ENCODE data around the gene KLHL14.
A peak's percentile ranks its signal among the peaks of the same experiment; 100 is the strongest.

KLHL14 gene

GRCh38 chr18:32769071-32769585, 3.7 kb downstream of the KLHL14 start:
- Histone ChIP-seq H3K79me2 (no peaks in the 10 kb centered on the region), H3K27ac (no peak overlapping the region), H3K4me3 (ENCODE audit: low read depth, low read length) (peak overlapping the region; percentile 33), H3K4me1 (peaks cover 12% of the 10 kb centered on the region), H3K36me3 (ENCODE audit: control insufficient read depth, insufficient read depth, low read length) (no peaks in the 10 kb centered on the region), H3K27me3 (ENCODE audit: control insufficient read depth, insufficient read depth, low read length) (no peaks in the 10 kb centered on the region), H3K9me3 (ENCODE audit: control insufficient read depth, low read length) (no peaks in the 10 kb centered on the region), H3K4me2 (ENCODE audit: low read length) (peak overlapping the region; percentile 53), H2AFZ (no peak overlapping the region), H3K9ac (no peak overlapping the region)
- TF ChIP-seq, protein P1, sequence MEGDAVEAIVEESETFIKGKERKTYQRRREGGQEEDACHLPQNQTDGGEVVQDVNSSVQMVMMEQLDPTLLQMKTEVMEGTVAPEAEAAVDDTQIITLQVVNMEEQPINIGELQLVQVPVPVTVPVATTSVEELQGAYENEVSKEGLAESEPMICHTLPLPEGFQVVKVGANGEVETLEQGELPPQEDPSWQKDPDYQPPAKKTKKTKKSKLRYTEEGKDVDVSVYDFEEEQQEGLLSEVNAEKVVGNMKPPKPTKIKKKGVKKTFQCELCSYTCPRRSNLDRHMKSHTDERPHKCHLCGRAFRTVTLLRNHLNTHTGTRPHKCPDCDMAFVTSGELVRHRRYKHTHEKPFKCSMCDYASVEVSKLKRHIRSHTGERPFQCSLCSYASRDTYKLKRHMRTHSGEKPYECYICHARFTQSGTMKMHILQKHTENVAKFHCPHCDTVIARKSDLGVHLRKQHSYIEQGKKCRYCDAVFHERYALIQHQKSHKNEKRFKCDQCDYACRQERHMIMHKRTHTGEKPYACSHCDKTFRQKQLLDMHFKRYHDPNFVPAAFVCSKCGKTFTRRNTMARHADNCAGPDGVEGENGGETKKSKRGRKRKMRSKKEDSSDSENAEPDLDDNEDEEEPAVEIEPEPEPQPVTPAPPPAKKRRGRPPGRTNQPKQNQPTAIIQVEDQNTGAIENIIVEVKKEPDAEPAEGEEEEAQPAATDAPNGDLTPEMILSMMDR (IDR thresholded peaks at IDR 0.05) = no peak

DNA sequence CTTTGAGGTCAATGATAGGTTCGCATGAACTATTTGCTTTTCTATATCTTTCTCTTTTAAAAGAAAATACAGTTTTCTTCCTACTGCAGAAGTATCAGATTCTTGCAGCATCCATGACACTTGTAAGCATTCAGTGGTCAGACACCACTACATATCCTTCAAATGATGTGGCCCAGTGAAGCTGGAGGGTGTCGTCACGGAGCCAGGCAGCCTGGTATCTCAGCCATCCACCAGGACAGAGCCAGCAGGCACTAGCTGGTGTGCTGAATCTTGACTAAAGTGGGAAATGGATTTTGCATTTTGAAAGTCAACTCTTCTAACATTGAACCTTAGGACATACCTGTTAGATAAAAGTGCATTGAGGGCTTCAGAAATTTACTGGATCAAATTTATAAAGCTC, 5.4 kb downstream of the KLHL14 start:
- Histone ChIP-seq H2AFZ (no peak overlapping the region), H3K27ac (no peak overlapping the region), H3K9ac (no peak overlapping the region), H3K9me3 (ENCODE audit: control insufficient read depth, low read length) (no peaks in the 10 kb centered on the region), H3K4me1 (peaks cover 12% of the 10 kb centered on the region), H3K27me3 (ENCODE audit: control insufficient read depth, insufficient read depth, low read length) (no peaks in the 10 kb centered on the region), H3K4me2 (ENCODE audit: low read length) (no peak overlapping the region), H3K79me2 (no peaks in the 10 kb centered on the region), H3K4me3 (ENCODE audit: low read depth, low read length) (no peak overlapping the region), H3K36me3 (ENCODE audit: control insufficient read depth, insufficient read depth, low read length) (no peaks in the 10 kb centered on the region)
- TF ChIP-seq, protein P1 (IDR thresholded peaks at IDR 0.05) = no peak

DNA sequence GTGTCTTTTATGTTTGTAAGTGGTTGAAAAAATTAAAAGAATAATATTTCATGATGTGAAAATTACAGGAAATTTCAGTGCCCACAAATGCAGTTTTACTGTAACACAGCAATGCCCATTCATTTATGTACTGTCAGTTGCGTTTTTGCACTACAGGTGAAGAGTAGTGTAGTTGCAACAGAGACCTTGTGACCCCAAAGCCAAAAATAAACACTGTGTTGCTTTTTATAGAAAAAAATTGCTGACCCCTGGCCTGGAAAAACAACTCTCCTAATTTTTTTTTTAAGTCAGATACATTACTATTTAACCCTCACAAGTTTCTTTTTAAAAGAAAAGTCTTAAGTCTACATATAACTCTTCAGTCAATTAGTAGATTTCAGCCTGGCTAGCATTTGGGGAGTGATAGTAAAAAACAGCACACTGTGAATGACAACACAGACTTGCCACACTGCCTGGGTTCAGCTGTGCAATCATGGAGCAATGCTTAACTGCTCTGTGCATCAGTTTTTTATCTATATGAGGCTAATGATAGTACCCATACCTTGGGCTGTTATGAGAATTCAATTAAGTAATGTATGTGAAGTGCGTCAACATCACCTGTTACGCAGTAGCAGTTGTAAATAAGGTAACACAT, 8.1 kb downstream of the KLHL14 start:
- no peak overlapping the region for H3K4me3 ChIP-seq (ENCODE audit: low read depth, low read length)
- H3K27me3 ChIP-seq (ENCODE audit: control insufficient read depth, insufficient read depth, low read length) = no peaks in the 10 kb centered on the region
- H3K27ac ChIP-seq = no peak overlapping the region
- H2AFZ ChIP-seq = no peak overlapping the region
- H3K79me2 ChIP-seq = no peaks in the 10 kb centered on the region
- peaks cover 7% of the 10 kb centered on the region for H3K4me1 ChIP-seq
- no peaks in the 10 kb centered on the region for H3K36me3 ChIP-seq (ENCODE audit: control insufficient read depth, insufficient read depth, low read length)
- TF ChIP-seq, protein P1 (IDR thresholded peaks at IDR 0.05) = no peak
- no peaks in the 10 kb centered on the region for H3K9me3 ChIP-seq (ENCODE audit: control insufficient read depth, low read length)
- no peak overlapping the region for H3K9ac ChIP-seq
- no peak overlapping the region for H3K4me2 ChIP-seq (ENCODE audit: low read length)

DNA sequence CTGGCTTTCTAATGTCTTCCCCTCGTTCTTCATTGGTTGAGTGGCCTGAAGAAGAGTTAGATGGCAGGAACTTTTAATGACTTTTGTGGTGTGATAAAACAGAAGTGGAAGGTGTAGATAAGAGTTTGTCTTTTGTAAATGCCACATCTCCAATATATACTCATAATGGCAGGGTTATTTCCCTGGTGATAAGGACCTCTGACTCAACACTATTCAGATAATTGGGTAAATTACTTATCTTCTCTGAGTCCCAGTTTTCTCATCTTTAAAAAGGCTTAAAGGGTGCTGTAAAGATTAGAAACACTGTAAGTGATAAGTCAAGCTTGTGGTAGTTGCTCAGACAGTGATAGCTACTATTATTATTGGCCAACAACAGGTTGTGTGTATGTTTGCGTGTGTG, 9.5 kb downstream of the KLHL14 start:
- Histone ChIP-seq H3K9me3 (ENCODE audit: control insufficient read depth, low read length) (no peaks in the 10 kb centered on the region), H3K9ac (no peak overlapping the region), H2AFZ (no peak overlapping the region), H3K4me3 (ENCODE audit: low read depth, low read length) (no peak overlapping the region), H3K27ac (no peak overlapping the region), H3K79me2 (no peaks in the 10 kb centered on the region), H3K4me1 (no peaks in the 10 kb centered on the region), H3K36me3 (ENCODE audit: control insufficient read depth, insufficient read depth, low read length) (no peaks in the 10 kb centered on the region), H3K27me3 (ENCODE audit: control insufficient read depth, insufficient read depth, low read length) (no peaks in the 10 kb centered on the region), H3K4me2 (ENCODE audit: low read length) (no peak overlapping the region)
- TF ChIP-seq, protein P1 (IDR thresholded peaks at IDR 0.05) = no peak

- Histone ChIP-seq H3K9ac (no peak overlapping the region), H3K4me3 (ENCODE audit: low read depth, low read length) (no peak overlapping the region), H3K9me3 (ENCODE audit: control insufficient read depth, low read length) (no peaks in the 10 kb centered on the region), H3K27me3 (ENCODE audit: control insufficient read depth, insufficient read depth, low read length) (no peaks in the 10 kb centered on the region), H2AFZ (no peak overlapping the region), H3K36me3 (ENCODE audit: control insufficient read depth, insufficient read depth, low read length) (no peaks in the 10 kb centered on the region), H3K4me2 (ENCODE audit: low read length) (no peak overlapping the region), H3K4me1 (no peaks in the 10 kb centered on the region), H3K27ac (no peak overlapping the region), H3K79me2 (no peaks in the 10 kb centered on the region)
- TF ChIP-seq, protein P1 (IDR thresholded peaks at IDR 0.05) = no peak
These were observed 11.6 kb downstream of the KLHL14 start for GRCh38 chr18:32761231-32761630.

Data from parathyroid adenoma (tissue), 2 donors.